ENCODE measurements around the gene ARHGAP8.
"Not testable (repeated sequence)": the region's sequence is repeated elsewhere in the genome, so short reads cannot be mapped to it uniquely, and the experiment has no call there.

ARHGAP8 gene

DNA sequence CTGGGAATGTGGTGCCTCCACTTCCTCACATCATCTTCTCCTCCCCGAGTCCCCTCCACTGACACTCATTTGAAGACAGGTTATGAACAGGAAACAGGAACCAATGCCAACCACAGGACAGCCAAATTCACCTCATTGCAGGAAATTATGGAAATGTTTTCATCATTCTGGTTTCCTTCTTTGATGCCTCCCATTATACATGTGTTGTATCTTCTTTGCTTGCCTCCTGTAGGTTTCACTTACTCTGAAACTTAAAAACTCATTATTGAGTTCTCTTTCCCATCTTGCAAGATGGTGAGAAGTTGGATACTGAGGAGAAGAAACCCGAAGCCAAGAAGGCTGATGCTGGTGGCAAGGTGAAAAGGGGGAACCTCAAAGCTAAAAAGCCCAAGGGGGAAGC is 148.9 kb downstream of the ARHGAP8 start:
- DNase-seq (ENCODE audit: low read depth) = no peak
- H3K4me3 ChIP-seq (ENCODE audit: low read depth, low read length) = no peak overlapping the region
- no peak for TF ChIP-seq CTCF (IDR thresholded peaks at IDR 0.05; ENCODE audit: insufficient read depth, low read depth, low read length, missing control alignments)

DNA sequence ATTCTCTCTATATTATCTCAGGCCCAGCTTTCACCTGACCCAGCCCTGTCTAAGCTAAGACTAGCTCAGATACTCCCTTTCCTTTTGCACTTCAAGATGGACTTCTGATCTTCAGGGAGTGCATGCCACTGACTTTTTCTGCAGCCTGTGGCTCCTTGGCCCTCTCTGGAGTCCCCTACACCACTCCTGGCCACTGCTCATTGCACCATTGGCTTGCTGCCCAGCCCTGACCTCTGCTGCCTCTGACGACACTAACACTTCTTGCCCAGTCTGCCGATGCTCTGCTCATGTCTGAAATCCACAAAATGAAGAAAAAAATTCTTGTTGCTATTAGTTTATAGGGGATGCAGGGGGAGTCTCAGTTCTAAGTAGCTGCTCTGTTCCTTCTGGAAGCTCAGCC is 150.8 kb downstream of the ARHGAP8 start:
- H3K4me3 ChIP-seq (ENCODE audit: low read depth, low read length); DNase-seq (ENCODE audit: low read depth): not testable (repeated sequence)

GRCh38 chr22:44904492-44905152 is 152.2 kb downstream of the ARHGAP8 start:
- not testable (repeated sequence) for H3K4me3 ChIP-seq (ENCODE audit: low read depth, low read length); DNase-seq (ENCODE audit: low read depth)

DNA sequence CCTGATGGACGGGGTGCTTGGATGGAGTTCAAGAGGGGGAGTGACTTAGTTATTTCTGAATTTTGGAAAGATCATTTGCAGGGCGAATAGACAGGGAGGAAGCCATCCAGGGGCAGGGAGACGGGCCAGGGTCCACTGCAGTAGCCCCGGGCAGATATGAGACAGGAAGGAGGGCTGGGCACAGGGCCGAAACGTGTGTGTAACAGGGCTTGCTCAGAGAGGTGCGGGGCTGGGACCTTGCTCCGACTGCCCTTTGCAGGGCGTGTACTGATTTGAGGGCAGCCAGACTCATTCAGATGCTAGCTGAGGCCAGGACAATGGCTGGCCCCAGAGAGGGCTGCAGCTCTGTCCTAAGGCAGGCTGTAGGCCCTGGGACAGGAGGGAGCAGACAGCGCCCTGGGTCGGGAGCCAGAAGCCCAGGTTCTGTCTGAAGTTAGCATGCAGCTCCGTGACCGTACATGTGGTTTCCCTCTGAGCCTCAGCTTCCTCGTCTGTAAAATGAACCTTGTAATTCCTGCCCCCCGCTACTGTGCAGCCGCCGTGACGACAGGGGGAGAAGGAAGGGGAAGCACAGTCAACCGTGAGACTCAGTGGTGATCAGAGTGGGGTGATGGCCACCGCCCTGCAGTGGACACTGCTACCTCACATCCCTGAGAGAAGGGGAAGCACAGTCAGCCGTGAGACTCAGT is 154.0 kb downstream of the ARHGAP8 start:
- no peak for TF ChIP-seq CTCF (IDR thresholded peaks at IDR 0.05; ENCODE audit: insufficient read depth, low read depth, low read length, missing control alignments)
- DNase-seq (ENCODE audit: low read depth) = no peak
- H3K4me3 ChIP-seq (ENCODE audit: low read depth, low read length) = no peak overlapping the region

DNA sequence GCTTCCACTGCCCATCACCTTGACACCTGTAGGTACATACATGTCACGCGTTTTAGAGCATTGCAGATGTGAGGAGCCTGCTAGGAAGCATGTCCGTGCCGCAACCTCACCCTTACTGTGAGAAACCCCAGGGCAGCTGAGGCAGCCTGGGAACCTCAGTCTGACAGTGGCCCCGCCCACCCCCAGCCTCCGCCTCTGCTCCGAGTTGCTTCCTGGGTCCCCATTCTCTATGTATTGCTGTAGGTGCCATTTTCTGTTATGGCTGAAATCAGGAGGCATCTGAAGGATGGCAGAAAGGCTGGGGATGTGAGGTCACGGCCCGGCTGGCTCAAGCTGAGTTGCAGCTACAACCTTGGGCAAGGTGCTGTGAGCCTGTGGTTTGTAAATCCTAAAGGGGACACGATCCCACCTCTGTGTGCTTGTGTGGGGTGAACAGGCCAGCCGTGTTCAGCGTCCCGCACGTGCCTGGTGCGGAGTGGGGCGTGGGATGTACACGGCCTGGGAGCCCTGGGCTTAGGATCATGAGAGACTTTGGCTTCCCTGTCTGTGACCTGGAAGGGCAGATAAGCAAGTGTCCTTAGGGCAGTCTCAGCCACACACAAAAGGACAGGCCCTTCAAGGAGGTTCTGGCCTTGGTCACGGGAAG is 154.7 kb downstream of the ARHGAP8 start:
- no peak for DNase-seq (ENCODE audit: low read depth)
- TF ChIP-seq CTCF (IDR thresholded peaks at IDR 0.05; ENCODE audit: insufficient read depth, low read depth, low read length, missing control alignments) = no peak
- no peak overlapping the region for H3K4me3 ChIP-seq (ENCODE audit: low read depth, low read length)

GRCh38 chr22:44907765-44908737 is 155.7 kb downstream of the ARHGAP8 start:
- no peak overlapping the region for H3K4me3 ChIP-seq (ENCODE audit: low read depth, low read length)
- TF ChIP-seq CTCF (IDR thresholded peaks at IDR 0.05; ENCODE audit: insufficient read depth, low read depth, low read length, missing control alignments) = no peak
- no peak for DNase-seq (ENCODE audit: low read depth)

- TF ChIP-seq CTCF (IDR thresholded peaks at IDR 0.05; ENCODE audit: insufficient read depth, low read depth, low read length, missing control alignments) = no peak
- H3K4me3 ChIP-seq (ENCODE audit: low read depth, low read length) = no peak overlapping the region
- DNase-seq (ENCODE audit: low read depth) = no peak
These were observed 156.9 kb downstream of the ARHGAP8 start for GRCh38 chr22:44909241-44909640.

Data from GM12865 (cell line).